HepG2 (cell line): ENCODE measurements around the gene NPB.

ENCODE experiments used
- ADNP ChIP-seq: sonication (generic); formaldehyde crosslinking; IDR thresholded peaks from 2 replicates; pipeline ENCODE4 v1.4.0; 2020; ENCODE audit warnings: missing genetic modification reagents
- DZIP1 ChIP-seq: sonication (generic); formaldehyde crosslinking; IDR thresholded peaks from 2 replicates; pipeline ENCODE4 v1.5.0; 2020; ENCODE audit warnings: mild to moderate bottlenecking, missing genetic modification reagents
- EP300 ChIP-seq, 3 experiments: sonication (generic) in 1 of 3; formaldehyde crosslinking in 1 of 3; IDR thresholded peaks; 2 replicates each; pipeline versions ENCODE4 v1.5.1 to v1.6.1; 2011 to 2020; ENCODE audit warnings: low read depth in 2 of 3, low read length in 2 of 3, borderline replicate concordance in 1 of 3, improper control_type of control experiment in 1 of 3, mild to moderate bottlenecking in 1 of 3, missing genetic modification reagents in 1 of 3, moderate library complexity in 1 of 3
- HMGXB3 ChIP-seq: sonication (generic); formaldehyde crosslinking; IDR thresholded peaks from 2 replicates; pipeline ENCODE4 v1.4.0; 2020; ENCODE audit warnings: missing genetic modification reagents, borderline replicate concordance
- MAFK ChIP-seq, 2 experiments: IDR thresholded peaks in 1 of 2; conservative IDR thresholded peaks in 1 of 2; 2 replicates each; pipeline ENCODE4 v1.6.1; 2011; ENCODE audit warnings: improper control_type of control experiment in 2 of 2, low read length in 2 of 2
- RBM22 ChIP-seq: fragments of 200-400 bp; formaldehyde crosslinking; optimal IDR thresholded peaks from 2 replicates; pipeline ENCODE3; 2017; ENCODE audit warnings: mild to moderate bottlenecking, low read length, moderate library complexity
- SKI ChIP-seq: fragments of 450-650 bp; IDR thresholded peaks from one replicate; pipeline ENCODE4 v1.6.1; 2018; ENCODE audit warnings: mild to moderate bottlenecking; ENCODE audit not compliant: partially characterized antibody
- ZNF639 ChIP-seq: conservative IDR thresholded peaks from 2 replicates; pipeline ENCODE4 v1.6.1; 2018; ENCODE audit warnings: missing genetic modification reagents

- TF ChIP-seq ZNF639 (CRISPR knock-in tag) (no peak), SKI (no peak), ADNP (CRISPR knock-in tag) (no peak), MAFK (conservative IDR thresholded peaks at IDR 0.05 in 1 of 2, IDR thresholded peaks at IDR 0.05 in 1 of 2; ENCODE audit: low read length in 2 of 2) (no peak), RBM22 (no peak), DZIP1 (CRISPR knock-in tag) (no peak), EP300 (IDR thresholded peaks at IDR 0.05; ENCODE audit: low read depth in 2 of 2, low read length in 2 of 2) (no peak), EP300 (CRISPR knock-in tag; IDR thresholded peaks at IDR 0.05; ENCODE audit: borderline replicate concordance) (no peak), HMGXB3 (CRISPR knock-in tag) (no peak)
Measured at GRCh38 chr17:81898885-81899284, 3.2 kb upstream of the NPB start.
